T-cell (primary cell): ENCODE results near the gene MYRFL. TPM values are rescaled to one million over a fixed set of nuclear protein-coding genes. Genes with fewer than 3 reads are reported as not detected.

Experiments
- ATAC-seq, 4 experiments: fragments of 200-7000 bp in 3 of 4; fragments of 150-1000 bp in 1 of 4; cut with Tn5 transposase; replicated peaks in 1 of 4; 1 replicate in 3 of 4; 2 replicates in 1 of 4; pipeline ENCODE4 v1.10.0; 2021; ENCODE audit warnings: moderate library complexity in 3 of 4, mild to moderate bottlenecking in 2 of 4, moderate number of reproducible peaks in 1 of 4
- CTCF ChIA-PET, 2 donors: fragments of 300-600 bp; sonication (Branson Sonifier 250); formaldehyde crosslinking; loops; one replicate each; lab custom pipeline; 2022; ENCODE audit warnings: antibody characterized with exemption in 2 of 2; lab: Charles Lee
- POLR2A ChIA-PET, 2 donors: fragments of 300-600 bp; sonication (Branson Sonifier 250); formaldehyde crosslinking; loops; one replicate each; lab custom pipeline; 2022; ENCODE audit warnings: antibody characterized with exemption in 2 of 2; lab: Charles Lee
- DNase-seq, 35 experiments: peaks; one replicate each; pipeline versions ENCODE4 v3.0.0 to v3.0.0-alpha.2; 2013 to 2023
- H3K27ac ChIP-seq: one replicate; pipeline ENCODE4 v1.5.1; 2013; ENCODE audit warnings: low read length
- H3K27me3 ChIP-seq, 2 experiments: replicated peaks in 1 of 2; 1 replicate in 1 of 2; 2 replicates in 1 of 2; pipeline versions ENCODE4 v1.6.1 to v1.7.0; 2013; ENCODE audit warnings: low read length in 1 of 2, mixed read lengths in 1 of 2; ENCODE audit not compliant: control insufficient read depth in 2 of 2, insufficient read depth in 2 of 2; ENCODE audit errors: extremely low read depth in 1 of 2
- H3K36me3 ChIP-seq, 2 donors: 1 replicate in 1 of 2; 2 replicates in 1 of 2; pipeline versions ENCODE4 v1.6.1 to v1.7.0; 2013; ENCODE audit warnings: low read length in 1 of 2; ENCODE audit not compliant: control insufficient read depth in 2 of 2, insufficient read depth in 1 of 2; ENCODE audit errors: extremely low read depth in 1 of 2
- H3K4me1 ChIP-seq, 2 experiments: 1 replicate in 1 of 2; 2 replicates in 1 of 2; pipeline versions ENCODE4 v1.6.1 to v1.7.0; 2013; ENCODE audit warnings: low read length in 2 of 2, mixed read lengths in 1 of 2; ENCODE audit not compliant: insufficient read depth in 2 of 2, control insufficient read depth in 1 of 2; ENCODE audit errors: extremely low read depth in 1 of 2
- H3K4me3 ChIP-seq, 2 donors: 1 replicate in 1 of 2; 2 replicates in 1 of 2; pipeline versions ENCODE4 v1.5.1 to v1.7.0; 2013; ENCODE audit warnings: mild to moderate bottlenecking in 2 of 2, low read length in 1 of 2, moderate library complexity in 1 of 2; ENCODE audit not compliant: control insufficient read depth in 1 of 2; ENCODE audit errors: extremely low read depth in 1 of 2
- H3K9me3 ChIP-seq: 2 replicates; pipeline ENCODE4 v1.7.0; 2013
- H3K27ac Mint-ChIP-seq, 2 donors: one replicate each; pipeline ENCODE4 v1.8.0; 2020 to 2021; ENCODE audit warnings: mild to moderate bottlenecking in 2 of 2, mixed read lengths in 2 of 2
- H3K27me3 Mint-ChIP-seq, 2 donors: one replicate each; pipeline ENCODE4 v1.8.0; 2021 to 2022; ENCODE audit warnings: mixed read lengths in 2 of 2
- H3K36me3 Mint-ChIP-seq: one replicate; pipeline ENCODE4 v1.8.0; 2021; ENCODE audit warnings: mixed read lengths
- H3K4me1 Mint-ChIP-seq, 3 donors: one replicate each; pipeline ENCODE4 v1.8.0; 2020 to 2022; ENCODE audit warnings: mixed read lengths in 3 of 3, mild to moderate bottlenecking in 1 of 3
- H3K4me3 Mint-ChIP-seq, 3 donors: one replicate each; pipeline ENCODE4 v1.8.0; 2020 to 2022; ENCODE audit warnings: mild to moderate bottlenecking in 3 of 3, mixed read lengths in 3 of 3, moderate library complexity in 3 of 3
- H3K9me3 Mint-ChIP-seq, 3 donors: one replicate each; pipeline ENCODE4 v1.8.0; 2020 to 2022; ENCODE audit warnings: mixed read lengths in 3 of 3
- WGBS: methylation state at CpG from one replicate; pipeline ENCODE4 v1.1.5; 2013; ENCODE audit warnings: missing lambda C conversion rate; ENCODE audit not compliant: insufficient coverage; 5-methylcytosine and 5-hydroxymethylcytosine counted together
- total RNA-seq, 35 experiments: library from RNA in 6 of 35; stranded (reverse) in 6 of 35; fragments of 120-200 nt in 1 of 35; gene quantifications; one replicate each; pipeline versions ENCODE4 v1.2.1 to v1.2.4 and lab custom pipeline; 2013 to 2026

The MYRFL gene
- total RNA-seq, 5 donors from 2014 or later (not counting 1 experiment from before 2014, with no cell fraction given) = not detected

DNA sequence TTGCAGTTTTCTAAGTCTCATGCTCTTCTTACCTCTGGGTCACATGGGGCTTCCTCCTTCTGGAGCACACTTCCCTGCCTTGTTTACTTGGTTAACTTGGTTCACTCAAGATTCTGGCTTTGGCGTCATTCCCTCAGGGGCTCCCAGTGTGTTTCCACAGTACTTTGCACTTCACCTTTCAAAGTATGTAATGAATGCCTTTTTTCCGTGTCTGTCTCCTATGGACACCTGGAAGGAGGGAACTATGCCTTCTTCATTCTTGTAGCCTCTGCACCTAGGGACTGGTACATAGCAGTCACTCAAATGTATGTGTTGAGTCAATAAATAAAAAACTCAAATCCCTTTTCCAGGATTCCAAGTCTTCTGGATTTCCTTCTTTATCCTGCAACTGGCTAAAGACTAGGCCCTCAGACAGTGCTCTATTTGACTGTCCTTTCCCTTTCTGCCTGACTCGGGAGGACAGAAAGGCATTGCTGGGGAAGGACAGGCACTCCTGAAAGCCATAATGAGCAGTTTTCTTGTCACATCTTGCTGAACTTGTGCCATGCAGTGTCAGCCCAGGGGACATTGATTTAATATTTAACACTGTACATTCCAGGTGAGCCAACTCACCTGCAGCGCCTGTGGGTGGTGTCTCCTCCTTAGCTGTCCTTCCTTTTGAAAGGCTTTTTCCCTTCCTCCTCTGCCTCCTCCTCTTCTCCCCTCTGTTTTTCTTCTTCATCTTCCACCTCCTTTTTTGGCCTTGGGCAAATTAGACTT lies 12.8 kb downstream of the MYRFL start:
- 100% methylated on average over 2 of the region's 4 CpGs for WGBS

DNA sequence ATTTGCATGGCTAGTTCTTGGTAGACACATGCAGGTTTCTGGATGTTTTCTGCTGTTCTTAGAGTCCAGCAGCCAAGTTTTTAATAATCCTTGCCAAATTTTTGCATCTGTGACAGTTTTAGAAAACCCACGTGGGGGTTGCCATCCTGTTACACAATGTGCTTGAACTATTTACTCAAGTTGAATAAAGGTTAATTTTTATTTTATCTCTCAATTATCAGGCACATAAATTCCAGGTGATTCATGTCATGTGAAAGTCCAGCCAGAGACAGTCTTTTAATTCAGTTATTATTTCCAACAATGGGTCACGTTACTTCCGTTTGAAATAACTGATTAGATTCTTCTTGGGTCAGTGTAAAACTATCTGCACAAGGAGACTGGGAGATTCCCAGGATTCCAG lies 15.7 kb downstream of the MYRFL start:
- Mint-ChIP-seq H3K27ac (no peak overlapping the region), H3K4me3 (no peak overlapping the region), H3K4me1 (no peaks in the 10 kb centered on the region), H3K9me3 (no peaks in the 10 kb centered on the region), H3K27me3 (peaks cover 11 to 35% of the 10 kb centered on the region in 2 donors), H3K36me3 (no peaks in the 10 kb centered on the region)
- peaks cover 0 to 7% of the 10 kb centered on the region in 2 experiments for H3K27me3 ChIP-seq
- H3K4me3 ChIP-seq = no peak overlapping the region
- H3K27ac ChIP-seq = no peak overlapping the region
- ATAC-seq (no peak), DNase-seq (no peak)
- no CpG with 5 or more reads among the region's 3 CpGs for WGBS
- H3K4me1 ChIP-seq = no peaks in the 10 kb centered on the region
- ChIA-PET CTCF (no interaction called here), POLR2A (no interaction called here)
- no peaks in the 10 kb centered on the region for H3K36me3 ChIP-seq
- no peaks in the 10 kb centered on the region for H3K9me3 ChIP-seq

More for the DNA sequence above, 12.8 kb downstream of the MYRFL start:
- Mint-ChIP-seq H3K36me3 (no peaks in the 10 kb centered on the region), H3K27me3 (peaks cover 8 to 30% of the 10 kb centered on the region in 2 donors), H3K9me3 (no peaks in the 10 kb centered on the region), H3K4me1 (no peaks in the 10 kb centered on the region), H3K4me3 (no peak overlapping the region), H3K27ac (no peak overlapping the region)
- ATAC-seq = no peak
- ChIA-PET CTCF (no interaction called here), POLR2A (no interaction called here)
- peaks cover 0 to 4% of the 10 kb centered on the region in 2 experiments for H3K27me3 ChIP-seq
- H3K4me3 ChIP-seq = no peak overlapping the region
- H3K4me1 ChIP-seq = no peaks in the 10 kb centered on the region
- no peak overlapping the region for H3K27ac ChIP-seq
- H3K9me3 ChIP-seq = no peaks in the 10 kb centered on the region
- DNase-seq = no peak
- no peaks in the 10 kb centered on the region for H3K36me3 ChIP-seq

DNA sequence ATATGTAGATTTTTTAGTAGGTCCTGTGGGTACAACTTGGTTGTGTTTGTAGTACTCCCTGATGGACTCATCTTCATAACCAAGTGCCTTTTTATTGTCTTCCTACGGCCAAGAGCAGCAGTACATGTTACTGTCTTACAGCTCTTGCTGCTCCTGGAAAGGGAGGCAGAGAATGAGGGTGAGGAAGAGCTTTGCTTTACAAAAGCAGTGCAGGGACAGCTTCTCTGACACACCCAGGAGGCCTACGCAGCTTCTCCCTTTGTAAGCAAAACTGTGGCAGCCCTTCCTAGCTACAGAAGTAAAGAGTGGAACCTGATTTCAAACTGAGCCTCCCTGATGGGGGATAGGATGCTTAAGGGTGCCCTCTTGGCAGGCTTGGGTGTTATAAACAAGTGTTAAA lies 18.6 kb downstream of the MYRFL start:
- 75% methylated on average over 1 of the region's 2 CpGs for WGBS

DNA sequence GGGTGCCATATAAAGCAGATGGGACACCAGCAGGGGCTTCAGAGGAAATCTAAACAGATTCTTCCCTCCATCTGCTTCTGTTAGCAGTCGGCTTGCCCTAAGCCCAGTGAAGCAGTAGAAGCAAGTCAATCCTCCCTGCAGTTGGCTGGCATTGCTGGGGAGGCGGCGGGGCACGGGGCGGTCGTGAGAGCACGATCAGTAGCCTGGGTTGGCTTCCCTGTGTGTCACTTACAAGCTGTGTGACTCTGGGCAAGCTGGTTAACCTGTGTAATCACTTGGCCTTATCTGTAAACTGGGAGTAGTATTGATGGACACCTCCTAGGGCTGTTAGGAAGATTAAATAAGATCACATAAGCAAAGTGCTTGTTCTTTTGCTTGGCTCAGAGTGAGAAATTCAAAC lies 19.4 kb downstream of the MYRFL start:
- Mint-ChIP-seq H3K4me1 (no peaks in the 10 kb centered on the region), H3K36me3 (no peaks in the 10 kb centered on the region), H3K27ac (no peak overlapping the region), H3K27me3 (peaks cover 11 to 31% of the 10 kb centered on the region in 2 donors), H3K9me3 (no peaks in the 10 kb centered on the region), H3K4me3 (no peak overlapping the region)
- ChIA-PET POLR2A (no interaction called here), CTCF (no interaction called here)
- ATAC-seq (no peak), DNase-seq (no peak)
- no peak overlapping the region for H3K27ac ChIP-seq
- H3K9me3 ChIP-seq = no peaks in the 10 kb centered on the region
- WGBS = 93% methylated on average over 7 of the region's 7 CpGs
- H3K27me3 ChIP-seq = peaks cover 0 to 6% of the 10 kb centered on the region in 2 experiments
- H3K4me3 ChIP-seq = no peak overlapping the region
- H3K4me1 ChIP-seq = no peaks in the 10 kb centered on the region
- no peaks in the 10 kb centered on the region for H3K36me3 ChIP-seq

More for the DNA sequence above, 18.6 kb downstream of the MYRFL start:
- ATAC-seq = no peak
- CTCF ChIA-PET = no interaction called here
- Histone ChIP-seq H3K36me3 (no peaks in the 10 kb centered on the region), H3K9me3 (no peaks in the 10 kb centered on the region), H3K4me3 (no peak overlapping the region), H3K4me1 (no peaks in the 10 kb centered on the region), H3K27ac (no peak overlapping the region), H3K27me3 (peaks cover 0 to 3% of the 10 kb centered on the region in 2 experiments)
- POLR2A ChIA-PET = no interaction called here
- no peak for DNase-seq
- H3K27ac Mint-ChIP-seq = no peak overlapping the region
- no peaks in the 10 kb centered on the region for H3K36me3 Mint-ChIP-seq
- no peaks in the 10 kb centered on the region for H3K9me3 Mint-ChIP-seq
- no peaks in the 10 kb centered on the region for H3K4me1 Mint-ChIP-seq
- no peak overlapping the region for H3K4me3 Mint-ChIP-seq
- peaks cover 11 to 31% of the 10 kb centered on the region in 2 donors for H3K27me3 Mint-ChIP-seq

DNA sequence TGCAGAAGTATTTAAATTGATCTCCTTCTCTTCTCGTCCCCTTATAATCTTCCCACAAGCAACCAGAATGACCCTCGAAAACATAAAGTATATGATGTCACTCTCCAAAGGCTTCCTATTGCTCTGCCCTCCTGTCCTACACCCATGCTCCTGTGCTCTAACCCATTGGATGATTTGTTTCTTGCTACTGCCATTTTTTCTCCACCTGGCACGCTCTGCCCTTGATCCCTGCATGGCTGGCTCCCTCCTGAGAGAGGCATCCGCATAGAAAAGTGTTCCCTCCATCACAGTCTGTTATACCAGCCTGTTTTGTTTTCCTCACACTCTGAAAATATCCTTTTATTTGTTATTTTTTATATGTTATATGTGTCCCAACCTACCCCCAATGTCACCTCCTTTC lies 19.8 kb downstream of the MYRFL start:
- peaks cover 13 to 31% of the 10 kb centered on the region in 2 donors for H3K27me3 Mint-ChIP-seq
- CTCF ChIA-PET = no interaction called here
- POLR2A ChIA-PET = no interaction called here
- H3K4me3 ChIP-seq = no peak overlapping the region
- no peaks in the 10 kb centered on the region for H3K9me3 Mint-ChIP-seq
- H3K4me1 ChIP-seq = no peaks in the 10 kb centered on the region
- no peaks in the 10 kb centered on the region for H3K4me1 Mint-ChIP-seq
- H3K27ac Mint-ChIP-seq = no peak overlapping the region
- WGBS = 89% methylated on average over 3 of the region's 4 CpGs
- peaks cover 0 to 6% of the 10 kb centered on the region in 2 experiments for H3K27me3 ChIP-seq
- ATAC-seq (no peak), DNase-seq (no peak)
- no peaks in the 10 kb centered on the region for H3K9me3 ChIP-seq
- H3K4me3 Mint-ChIP-seq = no peak overlapping the region
- no peaks in the 10 kb centered on the region for H3K36me3 Mint-ChIP-seq
- H3K27ac ChIP-seq = no peak overlapping the region
- no peaks in the 10 kb centered on the region for H3K36me3 ChIP-seq

DNA sequence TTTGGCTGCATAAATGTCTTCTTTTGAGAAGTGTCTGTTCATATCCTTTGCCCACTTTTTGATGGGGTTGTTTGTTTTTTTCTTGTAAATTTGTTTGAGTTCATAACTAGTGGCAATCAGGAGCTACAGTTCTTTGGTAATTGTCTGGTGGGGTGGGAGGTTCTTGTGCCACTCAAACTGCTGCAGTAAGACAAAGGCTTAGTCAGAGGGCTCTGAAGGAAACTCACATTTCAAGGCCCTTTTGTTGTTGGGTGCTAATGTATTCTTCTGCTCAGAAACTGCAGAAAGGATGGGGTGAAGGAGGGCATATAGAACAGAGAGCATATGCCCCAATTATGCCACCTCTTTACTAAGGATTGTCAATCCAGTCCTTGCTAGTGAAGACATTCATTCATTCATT lies 21.9 kb downstream of the MYRFL start:
- Histone ChIP-seq H3K4me1 (no peaks in the 10 kb centered on the region), H3K27ac (no peak overlapping the region), H3K9me3 (no peaks in the 10 kb centered on the region), H3K4me3 (no peak overlapping the region), H3K36me3 (no peaks in the 10 kb centered on the region), H3K27me3 (peaks cover 0 to 6% of the 10 kb centered on the region in 2 experiments)
- ChIA-PET POLR2A (no interaction called here), CTCF (no interaction called here)
- Mint-ChIP-seq H3K4me1 (no peaks in the 10 kb centered on the region), H3K9me3 (peaks cover 3 to 4% (median 3%) of the 10 kb centered on the region in 3 donors), H3K36me3 (no peaks in the 10 kb centered on the region), H3K4me3 (no peak overlapping the region), H3K27ac (no peak overlapping the region), H3K27me3 (peaks cover 10 to 23% of the 10 kb centered on the region in 2 donors)
- ATAC-seq = no peak
- no peak for DNase-seq
